H9 (cell line): ENCODE results near the gene NAPG. TPM values are rescaled to one million over a fixed set of nuclear protein-coding genes. Genes with fewer than 3 reads are reported as not detected.

Experiments used
- DNase-seq: peaks from one replicate; pipeline ENCODE4 v3.0.0-alpha.2; 2017
- H2AFZ ChIP-seq: one replicate; pipeline ENCODE4 v1.6.1; 2013; ENCODE audit warnings: mild to moderate bottlenecking, low read length, control low read depth, moderate library complexity
- H2AK5ac ChIP-seq: 2 replicates; pipeline ENCODE4 v1.6.1; 2013; ENCODE audit warnings: low read length, control low read depth, mixed read lengths; ENCODE audit not compliant: insufficient read length
- H2BK120ac ChIP-seq: one replicate; pipeline ENCODE4 v1.6.1; 2013; ENCODE audit warnings: low read depth, mild to moderate bottlenecking, low read length, control low read depth, inconsistent platforms; ENCODE audit not compliant: poor library complexity, severe bottlenecking
- H2BK12ac ChIP-seq: 2 replicates; pipeline ENCODE4 v1.6.1; 2013; ENCODE audit warnings: low read length, control low read depth, mixed read lengths, low read depth; ENCODE audit not compliant: insufficient read length
- H2BK15ac ChIP-seq: 2 replicates; pipeline ENCODE4 v1.6.1; 2013; ENCODE audit warnings: low read depth, low read length, control low read depth
- H2BK20ac ChIP-seq: one replicate; pipeline ENCODE4 v1.6.1; 2013; ENCODE audit warnings: low read depth, mild to moderate bottlenecking, low read length, control low read depth, inconsistent platforms; ENCODE audit not compliant: poor library complexity, severe bottlenecking
- H2BK5ac ChIP-seq: 2 replicates; pipeline ENCODE4 v1.6.1; 2013; ENCODE audit warnings: low read length, control low read depth, mixed read lengths; ENCODE audit not compliant: insufficient read length
- H3K14ac ChIP-seq: 2 replicates; pipeline ENCODE4 v1.6.1; 2013; ENCODE audit warnings: low read length, control low read depth; ENCODE audit not compliant: insufficient read depth
- H3K18ac ChIP-seq: 2 replicates; pipeline ENCODE4 v1.6.1; 2013; ENCODE audit warnings: low read depth, mild to moderate bottlenecking, mixed read lengths, low read length, control low read depth; ENCODE audit not compliant: insufficient read length
- H3K23ac ChIP-seq: 2 replicates; pipeline ENCODE4 v1.6.1; 2013; ENCODE audit warnings: low read length, control low read depth, mixed read lengths, low read depth; ENCODE audit not compliant: insufficient read length
- H3K23me2 ChIP-seq: 2 replicates; pipeline ENCODE4 v1.6.1; 2013; ENCODE audit warnings: low read depth, mild to moderate bottlenecking, mixed read lengths, low read length, control low read depth; ENCODE audit not compliant: insufficient read length, poor library complexity, severe bottlenecking
- H3K27ac ChIP-seq: 2 replicates; pipeline ENCODE4 v1.5.1; 2013; ENCODE audit warnings: low read length, control low read depth, mixed read lengths, low read depth; ENCODE audit not compliant: insufficient read length
- H3K27me3 ChIP-seq: 2 replicates; pipeline ENCODE4 v1.6.1; 2013; ENCODE audit warnings: low read length, control low read depth, inconsistent platforms; ENCODE audit not compliant: insufficient read depth
- H3K4ac ChIP-seq: 2 replicates; pipeline ENCODE4 v1.6.1; 2013; ENCODE audit warnings: low read depth, mild to moderate bottlenecking, control low read depth, inconsistent platforms, low read length, moderate library complexity
- H3K4me1 ChIP-seq: 2 replicates; pipeline ENCODE4 v1.6.1; 2013; ENCODE audit warnings: low read length, control low read depth, inconsistent platforms; ENCODE audit not compliant: insufficient read depth
- H3K4me2 ChIP-seq: 2 replicates; pipeline ENCODE4 v1.6.1; 2013; ENCODE audit warnings: low read length, control low read depth, mixed read lengths; ENCODE audit not compliant: insufficient read length, insufficient read depth
- H3K56ac ChIP-seq: 2 replicates; pipeline ENCODE4 v1.6.1; 2013; ENCODE audit warnings: low read depth, mild to moderate bottlenecking, mixed read lengths, low read length, control low read depth; ENCODE audit not compliant: insufficient read length
- H3K79me1 ChIP-seq: 2 replicates; pipeline ENCODE4 v1.6.1; 2013; ENCODE audit warnings: low read depth, mild to moderate bottlenecking, moderate library complexity, low read length, control low read depth, inconsistent platforms; ENCODE audit not compliant: insufficient read depth, poor library complexity, severe bottlenecking
- H3K79me2 ChIP-seq: 2 replicates; pipeline ENCODE4 v1.6.1; 2013; ENCODE audit warnings: low read length, control low read depth, inconsistent platforms; ENCODE audit not compliant: insufficient read depth
- H3K9ac ChIP-seq: 2 replicates; pipeline ENCODE4 v1.6.1; 2013; ENCODE audit warnings: low read length, control low read depth, mixed read lengths; ENCODE audit not compliant: insufficient read length; ENCODE audit errors: extremely low read depth
- H3K9me3 ChIP-seq: one replicate; pipeline ENCODE4 v1.6.1; 2013; ENCODE audit warnings: low read depth, low read length, inconsistent platforms; ENCODE audit not compliant: control insufficient read depth
- H3T11ph ChIP-seq: one replicate; pipeline ENCODE4 v1.6.1; 2013; ENCODE audit warnings: mild to moderate bottlenecking, low read length, control low read depth, inconsistent platforms
- H4K20me1 ChIP-seq: one replicate; pipeline ENCODE4 v1.6.1; 2013; ENCODE audit not compliant: control insufficient read depth, insufficient read length, insufficient read depth
- H4K5ac ChIP-seq: 2 replicates; pipeline ENCODE4 v1.6.1; 2013; ENCODE audit warnings: low read depth, mild to moderate bottlenecking, mixed read lengths, low read length, control low read depth; ENCODE audit not compliant: insufficient read length
- H4K8ac ChIP-seq: replicated peaks from 2 replicates; pipeline ENCODE4 v1.6.1; 2013; ENCODE audit warnings: low read length, control low read depth, mixed read lengths, low read depth; ENCODE audit not compliant: insufficient read length
- H4K91ac ChIP-seq: 2 replicates; pipeline ENCODE4 v1.6.1; 2013; ENCODE audit warnings: low read depth, mild to moderate bottlenecking, moderate library complexity, mixed read lengths, low read length, control low read depth; ENCODE audit not compliant: insufficient read length
- H3K27ac Mint-ChIP-seq, 3 experiments: 2 replicates in 2 of 3; 3 replicates in 1 of 3; pipeline ENCODE4 v1.8.0; 2020 to 2021; ENCODE audit warnings: mixed read lengths in 3 of 3, mild to moderate bottlenecking in 1 of 3, moderate library complexity in 1 of 3
- H3K27me3 Mint-ChIP-seq: 2 replicates; pipeline ENCODE4 v1.8.0; 2021; ENCODE audit warnings: low read depth, mild to moderate bottlenecking, moderate library complexity, mixed read lengths
- H3K36me3 Mint-ChIP-seq, 3 experiments: 2 replicates in 2 of 3; 3 replicates in 1 of 3; pipeline ENCODE4 v1.8.0; 2020 to 2021; ENCODE audit warnings: low read depth in 3 of 3, mixed read lengths in 3 of 3; ENCODE audit not compliant: insufficient read depth in 1 of 3
- H3K4me1 Mint-ChIP-seq, 2 experiments: 2 replicates each; pipeline ENCODE4 v1.8.0; 2020; ENCODE audit warnings: mixed read lengths in 2 of 2
- H3K4me3 Mint-ChIP-seq, 2 experiments: 2 replicates in 1 of 2; 3 replicates in 1 of 2; pipeline ENCODE4 v1.8.0; 2020 to 2021; ENCODE audit warnings: mild to moderate bottlenecking in 2 of 2, mixed read lengths in 2 of 2, moderate library complexity in 1 of 2
- H3K9me3 Mint-ChIP-seq, 2 experiments: 2 replicates in 1 of 2; 3 replicates in 1 of 2; pipeline ENCODE4 v1.8.0; 2020; ENCODE audit warnings: mild to moderate bottlenecking in 2 of 2, mixed read lengths in 2 of 2, moderate library complexity in 1 of 2
- WGBS: extraction: QIAGEN DNeasy Blood & Tissue Kit; methylation state at CpG from one replicate; pipeline ENCODE4 v1.1.7; 2013; ENCODE audit warnings: missing lambda C conversion rate, low lambda C conversion rate, mixed read lengths; ENCODE audit not compliant: insufficient read length; ENCODE audit errors: extremely low coverage; 5-methylcytosine and 5-hydroxymethylcytosine counted together
- total RNA-seq: library from RNA; stranded (reverse); gene quantifications from 2 replicates; pipeline ENCODE4 v1.2.1, GENCODE V29; 2021
- TF ChIP-seq, protein P1 (sequence below): fragments of 200-600 bp; sonication (generic); conservative IDR thresholded peaks from 3 replicates; pipeline ENCODE4 v1.8.0; 2021; ENCODE audit warnings: antibody characterized with exemption, mild to moderate bottlenecking

The NAPG gene
- total RNA-seq, 1 experiment from 2014 or later: 30.9 TPM

DNA sequence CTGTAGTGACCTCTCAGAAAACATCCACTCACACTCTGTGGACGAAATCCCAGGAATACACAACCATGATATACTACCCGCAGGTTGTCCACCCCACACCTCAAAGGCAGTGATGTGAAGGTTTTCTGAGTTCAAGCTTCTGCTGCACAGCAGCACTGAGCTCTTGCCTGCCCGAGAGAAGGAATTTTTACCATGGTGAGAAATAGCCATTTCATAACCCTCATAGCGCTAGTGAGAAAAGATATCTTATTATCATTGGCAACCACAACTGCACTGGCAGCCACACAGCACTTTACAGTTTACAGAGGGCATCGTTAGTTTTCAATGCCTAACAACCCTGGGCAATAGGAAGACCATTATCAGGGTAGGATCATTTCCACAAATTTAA is 36.9 kb downstream of the NAPG start:
- Histone ChIP-seq H4K5ac (no peak overlapping the region), H2BK5ac (no peak overlapping the region), H3K4ac (no peak overlapping the region), H3T11ph (no peak overlapping the region), H3K79me2 (no peaks in the 10 kb centered on the region), H3K23ac (no peak overlapping the region), H2AFZ (no peak overlapping the region), H4K91ac (no peak overlapping the region), H3K27ac (no peak overlapping the region), H2BK20ac (no peak overlapping the region), H3K14ac (no peak overlapping the region), H2BK120ac (no peak overlapping the region), H2BK15ac (no peak overlapping the region), H2BK12ac (no peak overlapping the region), H4K8ac (no peak overlapping the region), H3K23me2 (no peaks in the 10 kb centered on the region), H2AK5ac (no peak overlapping the region), H3K27me3 (no peaks in the 10 kb centered on the region), H3K56ac (no peak overlapping the region), H3K4me2 (no peak overlapping the region), H4K20me1 (no peaks in the 10 kb centered on the region), H3K79me1 (no peaks in the 10 kb centered on the region), H3K9me3 (no peaks in the 10 kb centered on the region), H3K9ac (no peak overlapping the region), H3K4me1 (no peaks in the 10 kb centered on the region), H3K18ac (no peak overlapping the region)
- TF ChIP-seq, protein P1, sequence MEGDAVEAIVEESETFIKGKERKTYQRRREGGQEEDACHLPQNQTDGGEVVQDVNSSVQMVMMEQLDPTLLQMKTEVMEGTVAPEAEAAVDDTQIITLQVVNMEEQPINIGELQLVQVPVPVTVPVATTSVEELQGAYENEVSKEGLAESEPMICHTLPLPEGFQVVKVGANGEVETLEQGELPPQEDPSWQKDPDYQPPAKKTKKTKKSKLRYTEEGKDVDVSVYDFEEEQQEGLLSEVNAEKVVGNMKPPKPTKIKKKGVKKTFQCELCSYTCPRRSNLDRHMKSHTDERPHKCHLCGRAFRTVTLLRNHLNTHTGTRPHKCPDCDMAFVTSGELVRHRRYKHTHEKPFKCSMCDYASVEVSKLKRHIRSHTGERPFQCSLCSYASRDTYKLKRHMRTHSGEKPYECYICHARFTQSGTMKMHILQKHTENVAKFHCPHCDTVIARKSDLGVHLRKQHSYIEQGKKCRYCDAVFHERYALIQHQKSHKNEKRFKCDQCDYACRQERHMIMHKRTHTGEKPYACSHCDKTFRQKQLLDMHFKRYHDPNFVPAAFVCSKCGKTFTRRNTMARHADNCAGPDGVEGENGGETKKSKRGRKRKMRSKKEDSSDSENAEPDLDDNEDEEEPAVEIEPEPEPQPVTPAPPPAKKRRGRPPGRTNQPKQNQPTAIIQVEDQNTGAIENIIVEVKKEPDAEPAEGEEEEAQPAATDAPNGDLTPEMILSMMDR: no peak
- H3K4me1 Mint-ChIP-seq: peaks cover 8 to 10% of the 10 kb centered on the region in 2 experiments
- H3K27me3 Mint-ChIP-seq: no peaks in the 10 kb centered on the region; the same call in none of the 2 replicates
- DNase-seq: no peak
- no CpG with 5 or more reads among the region's 5 CpGs for WGBS
- H3K27ac Mint-ChIP-seq: no peak overlapping the region
- H3K4me3 Mint-ChIP-seq: no peak overlapping the region
- H3K36me3 Mint-ChIP-seq: peaks cover 5 to 7% (median 6%) of the 10 kb centered on the region in 3 experiments; a peak in 3 of 7 replicates
- no peaks in the 10 kb centered on the region for H3K9me3 Mint-ChIP-seq
